AG08396 (cell line): ENCODE results near the gene SNX15.
"Not testable (repeated sequence)": the region's sequence is repeated elsewhere in the genome, so short reads cannot be mapped to it uniquely, and the experiment has no call there.

Experiments
- DNase-seq: peaks from one replicate; pipeline ENCODE4 v3.0.0; 2012; ENCODE audit warnings: low spot score, mixed read lengths

SNX15 gene

GRCh38 chr11:65014726-65015227 lies 12.5 kb upstream of the SNX15 start:
- no peak for DNase-seq

- DNase-seq, result no peak
Measured at GRCh38 chr11:65016705-65017104, 10.5 kb upstream of the SNX15 start.

GRCh38 chr11:65017937-65018336 lies 9.3 kb upstream of the SNX15 start:
- DNase-seq, result no peak

GRCh38 chr11:65019824-65020223 lies 7.4 kb upstream of the SNX15 start:
- DNase-seq, result no peak

- DNase-seq, result no peak
Measured at GRCh38 chr11:65021003-65021402, 6.2 kb upstream of the SNX15 start.

- no peak for DNase-seq
Measured at GRCh38 chr11:65021509-65021908, 5.7 kb upstream of the SNX15 start.

GRCh38 chr11:65023502-65023901 lies 3.7 kb upstream of the SNX15 start:
- not testable (repeated sequence) for DNase-seq

- DNase-seq, result peak; percentile 46
Measured at GRCh38 chr11:65026810-65027209, 429 bp upstream of the SNX15 start.

- DNase-seq, result no peak
Measured at GRCh38 chr11:65032216-65032615, 5.0 kb downstream of the SNX15 start.

GRCh38 chr11:65034423-65034822 lies 7.2 kb downstream of the SNX15 start:
- DNase-seq, result no peak

- DNase-seq, result no peak
Measured at GRCh38 chr11:65035579-65035978, 8.3 kb downstream of the SNX15 start.

GRCh38 chr11:65036931-65037330 lies 9.7 kb downstream of the SNX15 start:
- no peak for DNase-seq

- no peak for DNase-seq
Measured at GRCh38 chr11:65040520-65040846, 13.2 kb downstream of the SNX15 start.

GRCh38 chr11:65040847-65041622 lies 13.8 kb downstream of the SNX15 start, which contains the start of gene SAC3D1:
SAC3D1 (plus strand) TSS chr11:65041210; CDS start chr11:65041293, 83 bp downstream.
- DNase-seq, result peak; percentile 95

- no peak for DNase-seq
Measured at GRCh38 chr11:65042891-65043290, 15.7 kb downstream of the SNX15 start.

GRCh38 chr11:65043881-65044501 lies 16.8 kb downstream of the SNX15 start:
- peak; percentile 62 for DNase-seq

GRCh38 chr11:65045061-65045460 lies 17.8 kb downstream of the SNX15 start:
- no peak for DNase-seq

GRCh38 chr11:65045728-65046127 lies 18.5 kb downstream of the SNX15 start:
- no peak for DNase-seq

- peak; percentile 54 for DNase-seq
Measured at GRCh38 chr11:65047581-65048422, 20.6 kb downstream of the SNX15 start.

- no peak for DNase-seq
Measured at GRCh38 chr11:65051398-65051858, 24.2 kb downstream of the SNX15 start.

GRCh38 chr11:65053827-65054508 lies 26.7 kb downstream of the SNX15 start:
- no peak for DNase-seq

GRCh38 chr11:65055538-65055937 lies 28.3 kb downstream of the SNX15 start:
- no peak for DNase-seq
